22Rv1 (cell line): ENCODE results near the gene RAB30.

ENCODE experiments used
- ZFX ChIP-seq: fragments of 450-650 bp; IDR thresholded peaks from 2 replicates; pipeline ENCODE4 v1.6.1; 2017; ENCODE audit warnings: antibody characterized with exemption, borderline replicate concordance
- TF ChIP-seq, protein P1 (sequence below): fragments of 450-650 bp; IDR thresholded peaks from 2 replicates; pipeline ENCODE4 v1.5.1; 2017; ENCODE audit warnings: mild to moderate bottlenecking

DNA sequence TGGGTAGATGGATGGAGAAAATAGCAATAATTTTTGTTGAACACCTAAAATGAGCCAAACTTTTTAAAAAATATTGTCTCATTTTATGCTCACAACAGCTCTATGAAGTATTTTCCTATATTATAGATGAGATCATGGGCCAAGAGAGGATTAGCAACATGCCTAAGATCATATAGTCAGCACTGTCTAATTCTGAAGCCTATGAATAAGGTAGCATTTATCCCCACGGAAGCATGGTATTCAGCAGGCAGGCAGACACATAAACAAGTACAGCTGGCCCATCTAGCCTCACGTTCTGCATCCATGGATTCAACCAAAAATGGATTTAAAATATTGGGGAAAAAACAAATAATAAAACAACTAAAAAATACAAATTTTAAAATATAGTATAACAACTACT is 21.9 kb upstream of the RAB30 start:
- TF ChIP-seq, protein P1, sequence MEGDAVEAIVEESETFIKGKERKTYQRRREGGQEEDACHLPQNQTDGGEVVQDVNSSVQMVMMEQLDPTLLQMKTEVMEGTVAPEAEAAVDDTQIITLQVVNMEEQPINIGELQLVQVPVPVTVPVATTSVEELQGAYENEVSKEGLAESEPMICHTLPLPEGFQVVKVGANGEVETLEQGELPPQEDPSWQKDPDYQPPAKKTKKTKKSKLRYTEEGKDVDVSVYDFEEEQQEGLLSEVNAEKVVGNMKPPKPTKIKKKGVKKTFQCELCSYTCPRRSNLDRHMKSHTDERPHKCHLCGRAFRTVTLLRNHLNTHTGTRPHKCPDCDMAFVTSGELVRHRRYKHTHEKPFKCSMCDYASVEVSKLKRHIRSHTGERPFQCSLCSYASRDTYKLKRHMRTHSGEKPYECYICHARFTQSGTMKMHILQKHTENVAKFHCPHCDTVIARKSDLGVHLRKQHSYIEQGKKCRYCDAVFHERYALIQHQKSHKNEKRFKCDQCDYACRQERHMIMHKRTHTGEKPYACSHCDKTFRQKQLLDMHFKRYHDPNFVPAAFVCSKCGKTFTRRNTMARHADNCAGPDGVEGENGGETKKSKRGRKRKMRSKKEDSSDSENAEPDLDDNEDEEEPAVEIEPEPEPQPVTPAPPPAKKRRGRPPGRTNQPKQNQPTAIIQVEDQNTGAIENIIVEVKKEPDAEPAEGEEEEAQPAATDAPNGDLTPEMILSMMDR = no peak
- TF ChIP-seq ZFX = no peak
